HFF-Myc (cell line): ENCODE results near the gene FUNDC2.

Experiments
- DNase-seq: peaks from one replicate; pipeline ENCODE4 v3.0.0-alpha.2; 2011; ENCODE audit warnings: low read depth; ENCODE audit errors: extremely low read depth
- H3K4me3 ChIP-seq: replicated peaks from 2 replicates; pipeline ENCODE4 v1.5.1; 2011; ENCODE audit warnings: low read depth, mild to moderate bottlenecking, control low read depth, low read length
- CTCF ChIP-seq: IDR thresholded peaks from 2 replicates; pipeline ENCODE4 v1.5.1; 2012; ENCODE audit warnings: mild to moderate bottlenecking, low read depth, low read length, control low read depth; ENCODE audit errors: missing control alignments

Gene FUNDC2

GRCh38 chrX:154988719-154989118 lies 37.9 kb upstream of the FUNDC2 start:
- no peak for TF ChIP-seq CTCF
- DNase-seq = no peak
- no peak overlapping the region for H3K4me3 ChIP-seq

- no peak for DNase-seq
- no peak overlapping the region for H3K4me3 ChIP-seq
- no peak for TF ChIP-seq CTCF
These were observed 36.1 kb upstream of the FUNDC2 start for GRCh38 chrX:154990496-154990895.

GRCh38 chrX:154991039-154991438 lies 35.6 kb upstream of the FUNDC2 start:
- no peak overlapping the region for H3K4me3 ChIP-seq
- no peak for DNase-seq
- no peak for TF ChIP-seq CTCF

- no peak overlapping the region for H3K4me3 ChIP-seq
- no peak for TF ChIP-seq CTCF
- DNase-seq = no peak
These were observed 35.2 kb upstream of the FUNDC2 start for GRCh38 chrX:154991476-154991875.

- no peak for TF ChIP-seq CTCF
- no peak for DNase-seq
- H3K4me3 ChIP-seq = no peak overlapping the region
These were observed 28.3 kb upstream of the FUNDC2 start for GRCh38 chrX:154998204-154998880.

GRCh38 chrX:155000841-155001240 lies 25.8 kb upstream of the FUNDC2 start:
- DNase-seq = no peak
- no peak overlapping the region for H3K4me3 ChIP-seq
- no peak for TF ChIP-seq CTCF

- H3K4me3 ChIP-seq = no peak overlapping the region
- no peak for DNase-seq
- TF ChIP-seq CTCF = no peak
These were observed 24.8 kb upstream of the FUNDC2 start for GRCh38 chrX:155001873-155002272.
